Measurements from ENCODE around the gene CPHXL.

CPHXL gene

DNA sequence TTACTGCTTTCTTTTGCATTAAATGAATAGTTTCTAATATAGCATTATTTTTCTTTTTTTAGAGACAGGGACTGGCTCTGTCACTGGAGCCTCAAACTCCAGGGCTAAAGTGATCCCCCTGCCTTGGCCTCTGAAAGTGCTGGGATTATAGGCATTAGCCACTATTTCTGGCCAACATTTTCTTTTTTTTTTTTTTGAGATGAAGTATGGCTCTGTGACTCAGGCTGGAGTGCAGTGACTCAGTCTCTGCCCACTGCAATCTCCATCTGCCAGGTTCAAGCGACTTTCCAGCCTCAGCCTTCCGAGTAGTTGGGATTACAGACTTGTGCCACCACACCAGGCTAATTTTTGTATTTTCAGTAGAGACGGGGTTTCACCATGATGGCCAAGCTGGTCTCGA lies 23.0 kb downstream of the CPHXL start:
- no peak for DNase-seq (ENCODE audit: low spot score)
- TF ChIP-seq, protein P1, sequence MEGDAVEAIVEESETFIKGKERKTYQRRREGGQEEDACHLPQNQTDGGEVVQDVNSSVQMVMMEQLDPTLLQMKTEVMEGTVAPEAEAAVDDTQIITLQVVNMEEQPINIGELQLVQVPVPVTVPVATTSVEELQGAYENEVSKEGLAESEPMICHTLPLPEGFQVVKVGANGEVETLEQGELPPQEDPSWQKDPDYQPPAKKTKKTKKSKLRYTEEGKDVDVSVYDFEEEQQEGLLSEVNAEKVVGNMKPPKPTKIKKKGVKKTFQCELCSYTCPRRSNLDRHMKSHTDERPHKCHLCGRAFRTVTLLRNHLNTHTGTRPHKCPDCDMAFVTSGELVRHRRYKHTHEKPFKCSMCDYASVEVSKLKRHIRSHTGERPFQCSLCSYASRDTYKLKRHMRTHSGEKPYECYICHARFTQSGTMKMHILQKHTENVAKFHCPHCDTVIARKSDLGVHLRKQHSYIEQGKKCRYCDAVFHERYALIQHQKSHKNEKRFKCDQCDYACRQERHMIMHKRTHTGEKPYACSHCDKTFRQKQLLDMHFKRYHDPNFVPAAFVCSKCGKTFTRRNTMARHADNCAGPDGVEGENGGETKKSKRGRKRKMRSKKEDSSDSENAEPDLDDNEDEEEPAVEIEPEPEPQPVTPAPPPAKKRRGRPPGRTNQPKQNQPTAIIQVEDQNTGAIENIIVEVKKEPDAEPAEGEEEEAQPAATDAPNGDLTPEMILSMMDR (IDR thresholded peaks at IDR 0.05; ENCODE audit: extremely low read depth, missing control alignments) = no peak

DNA sequence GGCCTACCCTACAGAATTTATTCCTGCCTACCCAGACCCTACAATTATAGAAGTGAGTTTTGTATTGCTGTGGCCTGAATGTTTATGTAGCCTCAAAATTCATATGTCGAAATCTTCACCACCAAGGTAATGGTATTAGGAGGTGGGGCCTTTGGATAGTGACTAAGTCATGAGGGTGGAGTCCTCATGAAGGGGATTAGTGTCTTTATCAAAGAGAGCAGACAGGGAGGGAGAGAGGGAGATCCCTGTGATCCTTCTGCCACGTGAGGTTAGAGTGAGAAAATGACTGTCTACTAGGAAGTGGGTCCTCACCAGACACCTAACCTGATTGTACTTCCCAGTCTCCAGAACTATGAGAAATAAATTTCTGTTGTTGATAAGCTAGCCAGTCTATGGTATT lies 24.0 kb downstream of the CPHXL start:
- DNase-seq (ENCODE audit: low spot score) = no peak
- TF ChIP-seq, protein P1 (IDR thresholded peaks at IDR 0.05; ENCODE audit: extremely low read depth, missing control alignments) = no peak

DNA sequence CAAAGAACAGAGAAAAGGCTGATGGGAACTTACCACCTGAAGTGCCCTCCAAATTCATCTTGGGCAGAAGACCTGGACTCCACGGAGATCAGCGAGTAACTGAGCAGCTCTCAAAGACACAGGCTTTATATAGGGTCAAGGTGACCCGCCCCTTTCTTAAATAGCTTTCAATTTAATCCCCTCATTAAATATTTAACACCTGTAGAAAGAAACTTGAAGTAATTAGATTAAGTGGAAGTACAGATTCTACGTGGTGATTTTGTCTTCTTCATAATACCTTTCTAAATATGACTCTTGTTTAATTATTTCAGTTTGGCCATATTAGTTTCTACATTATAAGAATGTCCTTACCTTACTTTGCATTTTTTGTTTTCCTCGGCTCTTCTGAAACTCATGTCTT lies 24.9 kb downstream of the CPHXL start, which contains the start of gene DUXB:
Gene DUXB (minus strand): TSS at position 101 of the 400 bp plus-strand sequence. CDS start 43 bp downstream, at position 58.
- DNase-seq (ENCODE audit: low spot score) = no peak
- TF ChIP-seq, protein P1 (IDR thresholded peaks at IDR 0.05; ENCODE audit: extremely low read depth, missing control alignments) = no peak

DNA sequence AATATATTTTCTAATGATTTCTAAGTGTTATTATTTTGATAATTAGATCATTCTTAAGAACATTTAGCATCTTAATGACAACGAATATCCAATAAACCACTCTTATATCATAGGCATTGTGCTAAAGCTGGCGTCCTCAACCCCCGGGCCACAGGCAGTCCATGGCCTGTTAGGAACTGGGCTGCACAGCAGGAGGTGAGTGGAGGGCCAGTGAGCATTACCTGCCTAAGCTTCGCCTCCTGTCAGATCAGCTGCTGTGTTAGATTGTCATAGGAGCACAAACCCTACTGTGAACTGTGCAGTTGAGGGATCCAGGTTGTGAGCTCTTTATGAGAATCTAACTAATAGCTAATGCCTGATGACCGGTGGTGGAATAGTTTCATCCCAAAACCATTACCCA lies 28.7 kb downstream of the CPHXL start:
- TF ChIP-seq, protein P1 (IDR thresholded peaks at IDR 0.05; ENCODE audit: extremely low read depth, missing control alignments) = no peak
- no peak for DNase-seq (ENCODE audit: low spot score)

DNA sequence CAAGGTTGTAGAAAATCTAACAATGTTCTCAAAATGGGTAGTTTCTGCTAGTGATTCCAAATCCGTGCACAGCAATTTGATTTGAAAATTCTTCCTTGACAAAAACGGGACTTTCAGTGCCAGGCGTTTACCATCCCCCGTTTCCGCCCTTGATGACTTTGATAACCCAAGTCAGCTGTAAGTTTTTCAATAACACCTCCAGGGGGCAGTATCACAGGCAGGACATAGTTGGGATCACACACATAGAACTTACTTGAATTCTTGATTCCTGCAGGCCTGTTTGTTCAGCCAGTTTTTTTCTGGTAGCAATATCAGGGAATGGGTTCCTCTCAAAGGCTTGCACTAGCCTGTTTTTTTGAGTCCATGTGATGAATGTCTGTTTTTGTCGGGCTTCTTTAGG lies 30.6 kb downstream of the CPHXL start:
- no peak for DNase-seq (ENCODE audit: low spot score)
- TF ChIP-seq, protein P1 (IDR thresholded peaks at IDR 0.05; ENCODE audit: extremely low read depth, missing control alignments) = no peak

DNA sequence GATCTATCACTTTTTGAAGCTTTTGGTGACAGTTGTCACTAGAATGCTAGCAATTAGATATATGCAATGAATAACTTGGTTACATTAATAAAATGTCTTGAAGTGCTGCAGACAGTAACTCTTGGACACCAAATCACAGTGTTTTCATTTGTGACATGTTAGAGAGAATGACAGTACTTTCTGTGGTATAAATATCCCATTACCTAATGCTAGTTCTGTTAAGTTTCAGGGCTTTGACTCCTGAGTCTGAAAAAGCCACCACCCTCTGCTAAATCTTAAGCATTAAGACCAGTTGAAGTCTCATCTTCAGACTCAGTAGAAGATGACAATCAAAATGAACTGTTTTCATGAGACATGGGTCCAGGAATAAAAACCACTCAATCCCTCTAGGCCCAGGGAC lies 38.9 kb downstream of the CPHXL start:
- peak; percentile 13 for DNase-seq (ENCODE audit: low spot score)
- TF ChIP-seq, protein P1 (IDR thresholded peaks at IDR 0.05; ENCODE audit: extremely low read depth, missing control alignments) = no peak

DNA sequence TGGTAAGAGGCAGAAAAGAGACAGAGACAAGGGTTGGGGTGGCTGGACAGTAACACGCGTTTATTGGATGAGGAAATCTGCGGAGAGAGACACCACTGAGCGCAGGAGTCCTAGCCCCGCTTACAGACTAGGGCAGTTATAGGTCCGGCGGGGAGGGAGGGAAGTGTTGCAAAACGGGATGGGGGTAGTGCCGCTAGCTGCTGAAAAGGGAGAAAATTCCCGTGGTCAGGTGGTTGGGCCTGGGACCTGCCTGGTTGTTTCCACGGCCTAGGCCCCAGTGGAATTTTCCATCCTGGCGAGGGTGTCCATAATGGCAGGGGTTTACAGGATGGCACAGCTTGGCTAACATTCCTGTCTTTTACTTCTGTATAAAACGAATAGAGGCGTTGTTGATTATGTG lies 44.0 kb downstream of the CPHXL start:
- TF ChIP-seq, protein P1 (IDR thresholded peaks at IDR 0.05; ENCODE audit: extremely low read depth, missing control alignments) = no peak
- no peak for DNase-seq (ENCODE audit: low spot score)
